Right atrium auricular region (tissue), 2 donors: ENCODE measurements around the gene PMEPA1. TPM values are rescaled to one million over a fixed set of nuclear protein-coding genes. Genes with fewer than 3 reads are reported as not detected.

Experiments used
- DNase-seq: peaks from one replicate; pipeline ENCODE4 v3.0.0-alpha.2; 2019; ENCODE audit warnings: low spot score
- H3K27ac ChIP-seq, 2 donors: fragments of 200-600 bp; sonication (generic); 1 replicate in 1 of 2; 2 replicates in 1 of 2; pipeline ENCODE4 v1.5.1; 2016 to 2019
- H3K27me3 ChIP-seq, 2 donors: fragments of 200-600 bp; sonication (generic); one replicate each; pipeline versions ENCODE4 v1.5.1 to v1.6.0; 2017 to 2019
- H3K36me3 ChIP-seq: fragments of 200-600 bp; sonication (generic); one replicate; pipeline ENCODE4 v1.5.1; 2016
- H3K4me1 ChIP-seq, 2 donors: fragments of 200-600 bp; sonication (generic); one replicate each; pipeline versions ENCODE4 v1.5.1 to v1.6.0; 2017 to 2019
- H3K4me3 ChIP-seq, 2 donors: fragments of 200-600 bp; sonication (generic); 1 replicate in 1 of 2; 2 replicates in 1 of 2; pipeline ENCODE4 v1.5.1; 2017 to 2019; ENCODE audit warnings: mild to moderate bottlenecking in 1 of 2, moderate library complexity in 1 of 2
- H3K9me3 ChIP-seq, 2 donors: fragments of 200-600 bp; sonication (generic); one replicate each; pipeline ENCODE4 v1.5.1; 2019
- total RNA-seq, 2 donors: library from RNA; depleted of rRNA; stranded (reverse); fragments of >200 nt; gene quantifications; one replicate each; pipeline ENCODE4 v1.1.0, GENCODE V29; 2016
- TF ChIP-seq, protein P1 (sequence below), 2 donors: fragments of 200-600 bp; sonication (generic); IDR thresholded peaks; one replicate each; pipeline ENCODE4 v1.5.1; 2019; ENCODE audit warnings: antibody characterized with exemption in 2 of 2

Gene PMEPA1
- total RNA-seq, 2 donors from 2014 or later = 12.5 to 16.7 TPM

- Histone ChIP-seq H3K4me1 (peaks cover 0 to 8% of the 10 kb centered on the region in 2 donors), H3K9me3 (no peaks in the 10 kb centered on the region), H3K36me3 (no peaks in the 10 kb centered on the region), H3K27me3 (no peaks in the 10 kb centered on the region), H3K4me3 (no peak overlapping the region), H3K27ac (no peak overlapping the region)
- TF ChIP-seq, protein P1, sequence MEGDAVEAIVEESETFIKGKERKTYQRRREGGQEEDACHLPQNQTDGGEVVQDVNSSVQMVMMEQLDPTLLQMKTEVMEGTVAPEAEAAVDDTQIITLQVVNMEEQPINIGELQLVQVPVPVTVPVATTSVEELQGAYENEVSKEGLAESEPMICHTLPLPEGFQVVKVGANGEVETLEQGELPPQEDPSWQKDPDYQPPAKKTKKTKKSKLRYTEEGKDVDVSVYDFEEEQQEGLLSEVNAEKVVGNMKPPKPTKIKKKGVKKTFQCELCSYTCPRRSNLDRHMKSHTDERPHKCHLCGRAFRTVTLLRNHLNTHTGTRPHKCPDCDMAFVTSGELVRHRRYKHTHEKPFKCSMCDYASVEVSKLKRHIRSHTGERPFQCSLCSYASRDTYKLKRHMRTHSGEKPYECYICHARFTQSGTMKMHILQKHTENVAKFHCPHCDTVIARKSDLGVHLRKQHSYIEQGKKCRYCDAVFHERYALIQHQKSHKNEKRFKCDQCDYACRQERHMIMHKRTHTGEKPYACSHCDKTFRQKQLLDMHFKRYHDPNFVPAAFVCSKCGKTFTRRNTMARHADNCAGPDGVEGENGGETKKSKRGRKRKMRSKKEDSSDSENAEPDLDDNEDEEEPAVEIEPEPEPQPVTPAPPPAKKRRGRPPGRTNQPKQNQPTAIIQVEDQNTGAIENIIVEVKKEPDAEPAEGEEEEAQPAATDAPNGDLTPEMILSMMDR (IDR thresholded peaks at IDR 0.05) = no peak
- DNase-seq = no peak
Observed at GRCh38 chr20:57600320-57601210, 109.2 kb downstream of the PMEPA1 start.

GRCh38 chr20:57598491-57598890 lies 111.3 kb downstream of the PMEPA1 start:
- peaks cover 0 to 8% of the 10 kb centered on the region in 2 donors for H3K4me1 ChIP-seq
- H3K9me3 ChIP-seq = no peaks in the 10 kb centered on the region
- H3K4me3 ChIP-seq = no peak overlapping the region
- no peak overlapping the region for H3K27ac ChIP-seq
- H3K27me3 ChIP-seq = no peaks in the 10 kb centered on the region
- no peaks in the 10 kb centered on the region for H3K36me3 ChIP-seq
- TF ChIP-seq, protein P1 (IDR thresholded peaks at IDR 0.05) = no peak
- no peak for DNase-seq

Other genes with a start within 250 kb of the PMEPA1 start
- not detected for gene CTCFL, start 184.9 kb downstream of the PMEPA1 start, total RNA-seq
- gene PCK1, start 148.9 kb downstream of the PMEPA1 start, total RNA-seq = 1 to 10 TPM in 1 of 2 donors, under 1 TPM in 1; 0.52 to 4.7 TPM
- not detected for gene ZBP1, start 89.6 kb downstream of the PMEPA1 start, total RNA-seq